Upper lobe of right lung (tissue), 1 donor: ENCODE measurements around the gene TBX1. TPM values are rescaled to one million over a fixed set of nuclear protein-coding genes. Genes with fewer than 3 reads are reported as not detected.

Experiments
- ATAC-seq: fragments of 200-7000 bp; cut with Tn5 transposase; one replicate; pipeline ENCODE4 v1.9.1; 2020; ENCODE audit warnings: mild to moderate bottlenecking, moderate library complexity
- DNase-seq: peaks from one replicate; pipeline ENCODE4 v3.0.0-alpha.2; 2020
- H3K27ac ChIP-seq: fragments of 200-600 bp; one replicate; pipeline ENCODE4 v1.8.0; 2022
- H3K27me3 ChIP-seq: fragments of 200-600 bp; one replicate; pipeline ENCODE4 v1.8.0; 2022; ENCODE audit warnings: mild to moderate bottlenecking
- H3K36me3 ChIP-seq: fragments of 200-600 bp; one replicate; pipeline ENCODE4 v1.8.0; 2022
- H3K4me1 ChIP-seq: fragments of 200-600 bp; one replicate; pipeline ENCODE4 v1.8.0; 2022
- H3K4me3 ChIP-seq: fragments of 200-600 bp; one replicate; pipeline ENCODE4 v1.8.0; 2022; ENCODE audit warnings: mild to moderate bottlenecking
- H3K9me3 ChIP-seq: fragments of 200-600 bp; one replicate; pipeline ENCODE4 v1.8.0; 2022
- intact Hi-C: fragments of 100-400 bp; cut with DNase I; formaldehyde crosslinking; loops from one replicate; pipeline ENCODE4 v1.11.0; 2022
- total RNA-seq: library from RNA; stranded (reverse); fragmentation: NEBNext Ultra II Directional; extraction: Animal tissue kit (Norgen Biotek cat#: 25700); gene quantifications from one replicate; pipeline ENCODE4 v1.2.1, GENCODE V29; 2021
- TF ChIP-seq, protein P1 (sequence below): fragments of 200-600 bp; IDR thresholded peaks from one replicate; pipeline ENCODE4 v1.8.0; 2022; ENCODE audit warnings: antibody characterized with exemption
- donor health status: DM: no; HTN: yes; CAD: no; lungs with severe emphysema.

TBX1 gene
- total RNA-seq, 1 donor from 2014 or later = 15.4 TPM

DNA sequence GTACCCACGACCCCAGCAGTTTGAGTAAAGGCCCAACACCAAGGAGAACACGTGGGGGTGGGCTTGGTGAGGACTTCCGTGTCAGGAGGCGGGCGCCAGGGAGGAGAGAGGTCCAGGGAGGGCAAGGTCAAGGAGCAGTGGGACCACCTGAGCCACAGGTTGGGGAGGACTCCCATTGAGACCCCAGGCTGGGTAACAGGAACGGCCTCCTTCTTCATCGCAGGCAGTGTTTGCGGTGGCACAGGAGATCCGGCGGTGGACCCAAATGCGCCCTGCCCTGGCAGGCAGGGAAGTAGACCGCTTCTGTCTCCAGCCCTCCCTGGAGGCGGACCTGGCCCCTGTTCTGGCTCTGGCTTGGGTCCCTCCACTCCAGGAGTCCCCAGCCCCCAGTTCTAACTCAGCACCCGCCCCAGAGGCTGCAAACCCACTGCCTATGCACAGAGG is 5.9 kb upstream of the TBX1 start:
- H3K27me3 ChIP-seq = peaks cover 90% of the 10 kb centered on the region
- intact Hi-C loops = no loop called here
- ATAC-seq (no peak), DNase-seq (no peak)
- H3K4me1 ChIP-seq = peaks cover 17% of the 10 kb centered on the region
- no peak overlapping the region for H3K27ac ChIP-seq
- H3K9me3 ChIP-seq = no peaks in the 10 kb centered on the region
- H3K36me3 ChIP-seq = no peaks in the 10 kb centered on the region
- TF ChIP-seq, protein P1, sequence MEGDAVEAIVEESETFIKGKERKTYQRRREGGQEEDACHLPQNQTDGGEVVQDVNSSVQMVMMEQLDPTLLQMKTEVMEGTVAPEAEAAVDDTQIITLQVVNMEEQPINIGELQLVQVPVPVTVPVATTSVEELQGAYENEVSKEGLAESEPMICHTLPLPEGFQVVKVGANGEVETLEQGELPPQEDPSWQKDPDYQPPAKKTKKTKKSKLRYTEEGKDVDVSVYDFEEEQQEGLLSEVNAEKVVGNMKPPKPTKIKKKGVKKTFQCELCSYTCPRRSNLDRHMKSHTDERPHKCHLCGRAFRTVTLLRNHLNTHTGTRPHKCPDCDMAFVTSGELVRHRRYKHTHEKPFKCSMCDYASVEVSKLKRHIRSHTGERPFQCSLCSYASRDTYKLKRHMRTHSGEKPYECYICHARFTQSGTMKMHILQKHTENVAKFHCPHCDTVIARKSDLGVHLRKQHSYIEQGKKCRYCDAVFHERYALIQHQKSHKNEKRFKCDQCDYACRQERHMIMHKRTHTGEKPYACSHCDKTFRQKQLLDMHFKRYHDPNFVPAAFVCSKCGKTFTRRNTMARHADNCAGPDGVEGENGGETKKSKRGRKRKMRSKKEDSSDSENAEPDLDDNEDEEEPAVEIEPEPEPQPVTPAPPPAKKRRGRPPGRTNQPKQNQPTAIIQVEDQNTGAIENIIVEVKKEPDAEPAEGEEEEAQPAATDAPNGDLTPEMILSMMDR = no peak
- no peak overlapping the region for H3K4me3 ChIP-seq

DNA sequence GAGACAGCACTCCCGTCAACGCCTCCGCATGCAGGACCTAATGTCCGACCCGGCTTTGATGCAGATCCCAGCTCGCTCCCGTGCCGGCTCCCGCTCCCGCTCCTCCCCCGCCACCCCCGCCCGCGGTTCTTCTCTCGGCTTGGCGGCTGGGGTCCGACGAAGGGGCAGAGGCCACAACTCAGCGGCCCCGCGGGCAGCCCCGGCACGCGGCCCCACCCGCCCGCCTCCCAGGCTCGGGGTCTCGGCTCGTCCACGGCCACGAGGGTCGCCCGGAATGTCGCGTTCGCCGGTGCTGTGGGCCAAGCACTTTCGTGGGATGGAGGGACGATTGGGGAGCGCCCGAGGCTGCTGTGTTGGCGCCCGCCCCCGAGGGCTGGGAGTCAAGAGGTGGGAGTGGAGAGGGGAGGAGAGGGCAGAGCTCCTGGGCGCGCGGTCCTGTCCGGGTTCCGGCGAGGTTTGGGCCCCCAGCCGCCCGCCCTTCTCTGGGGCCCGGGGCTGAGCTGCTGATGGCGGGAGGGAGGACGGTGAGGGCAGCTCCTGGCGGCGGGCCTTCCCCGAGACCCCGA is 5.3 kb upstream of the TBX1 start:
- Histone ChIP-seq H3K27me3 (peaks cover 92% of the 10 kb centered on the region), H3K36me3 (no peaks in the 10 kb centered on the region), H3K4me3 (no peak overlapping the region), H3K9me3 (no peaks in the 10 kb centered on the region), H3K4me1 (peaks cover 22% of the 10 kb centered on the region), H3K27ac (no peak overlapping the region)
- ATAC-seq (no peak), DNase-seq (no peak)
- intact Hi-C loops = no loop called here
- TF ChIP-seq, protein P1 = no peak

DNA sequence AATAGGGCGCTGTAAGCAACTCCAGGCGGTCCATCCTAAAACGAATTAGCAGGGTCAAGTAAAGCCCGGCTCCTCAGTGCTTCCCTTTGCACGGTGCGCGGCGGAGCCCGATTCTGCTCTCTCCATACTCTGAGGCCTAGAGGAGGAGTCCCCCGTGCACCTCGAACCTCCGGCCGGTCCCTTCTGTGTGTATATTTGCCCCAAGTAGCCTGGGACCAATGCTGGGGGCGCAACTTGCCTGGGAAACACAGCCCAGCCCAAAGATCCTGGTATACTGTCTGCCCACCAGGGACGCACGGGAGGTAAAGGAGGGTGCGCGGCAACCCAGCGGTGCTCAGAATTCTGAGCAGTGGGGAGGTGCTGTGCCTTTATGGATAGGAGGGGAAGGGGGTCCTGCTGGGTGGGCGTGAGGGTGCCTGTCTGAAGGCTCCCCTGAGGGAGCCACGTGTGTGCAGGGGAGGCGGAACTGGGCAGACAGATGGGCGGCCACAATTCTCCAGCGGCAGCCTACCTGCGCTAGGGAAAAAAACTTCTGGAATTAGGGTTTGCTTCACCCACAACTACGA is 4.8 kb upstream of the TBX1 start:
- H3K27ac ChIP-seq = no peak overlapping the region
- H3K4me3 ChIP-seq = no peak overlapping the region
- H3K4me1 ChIP-seq = peaks cover 22% of the 10 kb centered on the region
- intact Hi-C loops = no loop called here
- DNase-seq (no peak), ATAC-seq (no peak)
- TF ChIP-seq, protein P1 = no peak
- H3K27me3 ChIP-seq = peaks cover 92% of the 10 kb centered on the region
- H3K36me3 ChIP-seq = no peaks in the 10 kb centered on the region
- H3K9me3 ChIP-seq = no peaks in the 10 kb centered on the region

DNA sequence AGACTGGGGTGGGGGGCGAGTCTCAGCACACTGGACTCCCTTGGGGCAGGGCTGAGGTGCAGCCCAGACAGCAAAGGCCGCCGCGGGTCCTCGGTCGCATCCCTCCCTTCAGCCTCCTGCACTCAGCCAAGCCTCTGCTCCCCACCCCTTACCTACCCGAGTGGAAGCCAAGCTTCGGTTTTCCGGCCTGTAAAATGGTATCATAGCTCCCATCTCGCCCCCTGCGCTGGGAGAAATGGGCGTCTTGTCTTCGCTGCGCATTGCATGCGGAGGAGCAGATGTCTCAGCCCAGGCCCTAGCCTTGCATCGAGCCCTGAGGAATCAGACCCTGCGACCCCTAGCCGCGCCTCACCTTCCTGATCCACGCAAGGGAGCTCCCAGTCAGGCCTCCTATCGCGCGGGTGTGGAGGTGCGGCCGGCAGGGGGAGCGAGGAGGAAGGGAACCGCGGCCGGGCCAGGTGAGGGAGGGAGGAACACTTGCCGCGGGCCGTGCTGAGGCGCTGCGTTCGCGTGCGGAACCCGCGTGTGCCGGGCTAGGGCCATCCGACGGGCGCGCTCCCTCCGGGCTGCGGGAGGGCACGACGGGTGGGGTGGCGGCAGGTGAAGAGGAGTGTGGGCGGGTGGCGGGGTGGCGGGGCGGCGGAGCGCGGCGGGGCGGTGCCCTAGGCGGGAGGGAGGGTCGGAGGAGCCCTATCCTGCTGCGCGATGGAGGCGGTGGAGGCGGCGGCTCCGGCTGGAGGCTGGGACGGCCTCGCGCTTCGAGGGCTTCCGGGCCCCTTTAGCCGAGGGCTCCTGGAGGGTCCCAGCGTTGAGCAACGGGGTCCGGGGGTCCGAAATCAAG is 4.1 kb upstream of the TBX1 start:
- TF ChIP-seq, protein P1 = peak; percentile 48
- Histone ChIP-seq H3K36me3 (no peaks in the 10 kb centered on the region), H3K9me3 (no peaks in the 10 kb centered on the region), H3K4me1 (peaks cover 22% of the 10 kb centered on the region), H3K27ac (no peak overlapping the region), H3K4me3 (peak overlapping the region; percentile 34), H3K27me3 (peaks cover 90% of the 10 kb centered on the region)
- intact Hi-C loops = no loop called here
- peak; percentile 81 for ATAC-seq
- peak; percentile 87 for DNase-seq

DNA sequence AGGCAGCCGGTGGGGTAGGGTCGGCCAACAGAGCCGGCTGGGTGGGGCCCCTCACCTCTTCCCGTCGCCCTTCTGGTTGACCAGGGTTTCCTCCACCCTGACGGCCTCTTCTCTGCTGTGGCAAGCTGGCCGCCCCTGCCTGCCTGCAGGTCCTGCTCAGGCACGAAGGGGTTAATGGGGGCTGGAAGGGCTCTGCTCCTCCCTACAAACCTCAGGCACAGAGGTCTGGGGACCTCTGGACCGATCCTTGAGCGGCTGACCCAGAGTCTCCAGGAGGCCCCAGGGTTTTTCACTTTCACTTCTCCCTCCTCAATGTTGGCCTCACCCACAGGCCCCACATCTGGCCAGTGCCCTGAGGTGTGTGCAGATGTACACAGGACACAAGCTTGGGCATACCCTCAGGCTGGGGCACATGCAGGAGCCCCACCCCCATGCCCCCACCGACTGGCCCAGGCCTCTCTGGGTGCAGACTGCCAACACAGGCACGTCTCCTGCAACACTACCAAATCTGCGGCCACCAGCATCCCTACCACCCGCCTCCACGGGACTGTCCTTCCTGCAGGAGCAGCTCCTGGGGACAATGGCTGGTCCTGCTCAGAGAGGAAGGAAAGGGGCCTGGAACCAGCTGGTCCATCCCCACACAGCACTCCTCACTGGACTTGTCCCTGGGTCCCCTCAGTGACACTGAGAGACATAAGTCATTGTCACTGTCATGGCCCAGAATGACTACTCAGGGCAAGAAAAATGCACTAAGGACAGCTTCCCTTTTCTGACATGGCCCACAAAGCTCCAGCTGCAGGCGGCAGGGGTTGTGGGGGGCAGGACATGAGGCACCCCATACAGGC is 3.2 kb upstream of the TBX1 start:
- intact Hi-C loops = no loop called here
- DNase-seq (no peak), ATAC-seq (peak; percentile 48)
- TF ChIP-seq, protein P1 = no peak
- H3K4me3 ChIP-seq = peak overlapping the region; percentile 34
- H3K4me1 ChIP-seq = peaks cover 22% of the 10 kb centered on the region
- peaks cover 90% of the 10 kb centered on the region for H3K27me3 ChIP-seq
- no peaks in the 10 kb centered on the region for H3K36me3 ChIP-seq
- H3K9me3 ChIP-seq = no peaks in the 10 kb centered on the region
- H3K27ac ChIP-seq = no peak overlapping the region
